Heart right ventricle (tissue), 16 donors: ENCODE measurements around the gene KRTAP5-2. TPM values are rescaled to one million over a fixed set of nuclear protein-coding genes. Genes with fewer than 3 reads are reported as not detected.
A peak's percentile ranks its signal among the peaks of the same experiment; 100 is the strongest.

Experiments used
- ATAC-seq, 8 donors: fragments of 200-7000 bp; cut with Tn5 transposase; one replicate each; pipeline ENCODE4 v1.9.1; 2020; ENCODE audit warnings: mild to moderate bottlenecking in 8 of 8, moderate library complexity in 8 of 8, moderate number of reproducible peaks in 1 of 8
- DNase-seq, 2 donors: peaks; one replicate each; pipeline ENCODE4 v3.0.0-alpha.2; 2020
- H3K27ac ChIP-seq, 10 donors: fragments of 200-600 bp; sonication (generic) in 2 of 10; one replicate each; pipeline versions ENCODE4 v1.5.0 to v1.8.0; 2020 to 2022; ENCODE audit warnings: mild to moderate bottlenecking in 3 of 10
- H3K27me3 ChIP-seq, 7 donors: fragments of 200-600 bp; one replicate each; pipeline ENCODE4 v1.8.0; 2021 to 2022; ENCODE audit warnings: mild to moderate bottlenecking in 2 of 7
- H3K36me3 ChIP-seq, 9 donors: fragments of 200-600 bp; sonication (generic) in 1 of 9; one replicate each; pipeline versions ENCODE4 v1.5.0 to v1.8.0; 2020 to 2022; ENCODE audit warnings: mild to moderate bottlenecking in 2 of 9
- H3K4me1 ChIP-seq, 9 donors: fragments of 200-600 bp; sonication (generic) in 1 of 9; one replicate each; pipeline versions ENCODE4 v1.5.0 to v1.8.0; 2020 to 2022; ENCODE audit warnings: mild to moderate bottlenecking in 4 of 9
- H3K4me3 ChIP-seq, 10 donors: fragments of 200-600 bp; sonication (generic) in 2 of 10; one replicate each; pipeline versions ENCODE4 v1.5.0 to v1.8.0; 2020 to 2022; ENCODE audit warnings: mild to moderate bottlenecking in 7 of 10, moderate library complexity in 2 of 10
- H3K9me3 ChIP-seq, 11 donors: fragments of 200-600 bp in 10 of 11; sonication (generic) in 2 of 11; one replicate each; pipeline versions ENCODE4 v1.5.0 to v1.8.0; 2013 to 2022; ENCODE audit warnings: mild to moderate bottlenecking in 2 of 11, control low read depth in 1 of 11, moderate library complexity in 1 of 11
- WGBS, 2 donors: extraction: QIAGEN DNeasy Blood & Tissue Kit; methylation state at CpG; one replicate each; pipeline ENCODE4 v1.1.7; 2013; ENCODE audit warnings: inconsistent platforms in 1 of 2; 5-methylcytosine and 5-hydroxymethylcytosine counted together
- intact Hi-C, 10 donors: fragments of 100-400 bp; cut with DNase I; formaldehyde crosslinking; loops; one replicate each; pipeline versions ENCODE4 v1.11.1 to v1.14.2; 2022
- polyA plus RNA-seq, 2 donors: library from polyadenylated mRNA; stranded (reverse); fragments of 200-250 nt; gene quantifications; one replicate each; pipeline ENCODE4 v1.2.3, GENCODE V29; 2013
- total RNA-seq, 10 donors: library from RNA; stranded (reverse); fragmentation: NEBNext Ultra II Directional in 3 of 10; extraction: Animal tissue kit (Norgen Biotek cat#: 25700) in 3 of 10; gene quantifications; one replicate each; pipeline versions ENCODE4 v1.2.1 to v1.2.4, GENCODE V29; 2021 to 2023
- TF ChIP-seq, protein P1 (sequence below), 9 donors: fragments of 200-600 bp; sonication (generic) in 2 of 9; IDR thresholded peaks; one replicate each; pipeline versions ENCODE4 v1.5.0 to v1.8.0; 2021 to 2022; ENCODE audit warnings: antibody characterized with exemption in 9 of 9, mild to moderate bottlenecking in 5 of 9, moderate library complexity in 1 of 9
- donor health status: Arrhythmogenic right ventricular cardiomyopathy.
- donor health status: ischemic (EF 13 %, LVEDD 7.1; RV severe dilation, severe dysfunction).
- donor health status: healthy with polysubstance abuse.
- donor health status: DM: no; HTN: yes; CAD: no.
- donor health status: DM: no; HTN: no; CAD: no.
- donor health status: ischemic (EF 25% LVEDD 6.9; RV normal size, moderate dysfunction).
- donor health status: ischemic (EF 25% LVEDD 5.7; RV mildly dilated, moderate dysfunction).
- donor health status: healthy.
- donor health status: DM: yes; HTN: yes; CAD: no.
- donor health status: Ischemic cardiomyopathy.
- donor health status: ischemic (EF 35%, LVEDD 5.7; RV mildly dilated, moderate dysfunction).
- donor health status: nonischemic (EF 11% LVEDD 7.7; RV severe dilation, severe dysfunction).
- donor health status: DM: yes; HTN: yes; CAD: no.
- donor health status: PGD.
- donor health status: ischemic (EF 29% LVEDD 5.4; RV normal size, mild dysfunction).
- donor health status: nonischemic (EF 23%, LVEDD 6.1; RV moderate dilation, normal function).

Gene KRTAP5-2
- total and polyA plus RNA-seq, 12 donors, result 0.04 TPM; not detected in 11

DNA sequence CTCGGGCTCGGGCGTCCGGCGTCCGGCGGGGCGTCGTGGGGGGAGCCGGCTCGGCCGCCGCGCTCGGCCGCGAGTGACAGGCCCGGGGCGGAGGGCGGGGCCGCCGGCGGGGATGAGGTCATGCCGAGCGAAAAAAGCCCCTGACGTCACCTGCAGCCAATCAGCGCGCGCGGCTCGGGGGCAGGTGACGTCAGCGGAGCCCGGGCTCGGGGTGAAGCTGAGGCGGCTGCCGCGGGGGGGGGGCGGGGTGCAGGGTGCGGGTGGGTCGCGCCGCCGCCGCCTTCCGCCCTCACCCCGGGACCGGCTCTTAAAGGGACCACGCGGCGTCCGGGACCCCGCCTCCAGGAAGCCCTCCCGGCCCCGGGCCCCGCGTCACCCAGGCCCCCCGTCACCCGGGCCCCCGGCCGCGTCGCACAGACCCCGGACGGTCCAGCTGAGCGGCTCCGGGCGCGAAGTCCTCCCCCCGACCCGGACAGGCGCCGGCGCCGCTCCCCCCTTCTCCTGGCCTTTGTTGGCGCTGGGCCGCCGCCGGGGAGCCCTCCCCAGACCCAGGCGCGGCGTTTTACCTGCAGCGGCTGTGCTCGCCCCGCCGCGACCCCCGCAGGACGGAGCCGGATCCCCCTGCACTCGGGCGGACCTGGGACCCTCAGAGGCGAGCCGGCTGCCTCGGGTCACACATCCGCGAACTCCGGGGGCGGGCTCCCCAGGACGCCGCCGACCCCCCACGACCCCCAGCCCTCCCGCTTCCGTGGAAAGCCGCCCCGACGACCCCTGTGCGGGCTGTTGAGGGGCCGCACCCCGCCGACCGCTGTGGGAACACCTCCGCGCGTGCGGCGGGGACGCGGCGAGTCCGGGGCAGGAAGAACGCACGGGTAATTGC lies 25.7 kb downstream of the KRTAP5-2 start, which contains the start of gene DUSP8:
TSS of gene DUSP8 (minus strand) at position 75 of the 880 bp plus-strand sequence. CDS start 6,445 bp downstream, outside the sequence.
- H3K36me3 ChIP-seq, result peaks cover 0 to 4% (median 0%) of the 10 kb centered on the region in 9 donors
- ATAC-seq (peak; percentile 64 to 87 (median 82)), DNase-seq (peak; percentile 94 to 95)
- intact Hi-C loops, result no loop called here
- peak within 1 kb of the TSS; percentile 66 to 82 (median 72) for H3K4me3 ChIP-seq
- peak within 1 kb of the TSS; percentile 50 to 90 (median 81) for H3K27ac ChIP-seq
- peaks cover 15 to 66% (median 47%) of the 10 kb centered on the region in 9 donors for H3K4me1 ChIP-seq
- TF ChIP-seq, protein P1, sequence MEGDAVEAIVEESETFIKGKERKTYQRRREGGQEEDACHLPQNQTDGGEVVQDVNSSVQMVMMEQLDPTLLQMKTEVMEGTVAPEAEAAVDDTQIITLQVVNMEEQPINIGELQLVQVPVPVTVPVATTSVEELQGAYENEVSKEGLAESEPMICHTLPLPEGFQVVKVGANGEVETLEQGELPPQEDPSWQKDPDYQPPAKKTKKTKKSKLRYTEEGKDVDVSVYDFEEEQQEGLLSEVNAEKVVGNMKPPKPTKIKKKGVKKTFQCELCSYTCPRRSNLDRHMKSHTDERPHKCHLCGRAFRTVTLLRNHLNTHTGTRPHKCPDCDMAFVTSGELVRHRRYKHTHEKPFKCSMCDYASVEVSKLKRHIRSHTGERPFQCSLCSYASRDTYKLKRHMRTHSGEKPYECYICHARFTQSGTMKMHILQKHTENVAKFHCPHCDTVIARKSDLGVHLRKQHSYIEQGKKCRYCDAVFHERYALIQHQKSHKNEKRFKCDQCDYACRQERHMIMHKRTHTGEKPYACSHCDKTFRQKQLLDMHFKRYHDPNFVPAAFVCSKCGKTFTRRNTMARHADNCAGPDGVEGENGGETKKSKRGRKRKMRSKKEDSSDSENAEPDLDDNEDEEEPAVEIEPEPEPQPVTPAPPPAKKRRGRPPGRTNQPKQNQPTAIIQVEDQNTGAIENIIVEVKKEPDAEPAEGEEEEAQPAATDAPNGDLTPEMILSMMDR (IDR thresholded peaks at IDR 0.05), result no peak
- H3K27me3 ChIP-seq, result peaks cover 0 to 56% (median 0%) of the 10 kb centered on the region in 7 donors
- 1% methylated on average over 95 to 115 of the region's 124 CpGs for WGBS, 2 donors
- H3K9me3 ChIP-seq, result no peaks in the 10 kb centered on the region

DNA sequence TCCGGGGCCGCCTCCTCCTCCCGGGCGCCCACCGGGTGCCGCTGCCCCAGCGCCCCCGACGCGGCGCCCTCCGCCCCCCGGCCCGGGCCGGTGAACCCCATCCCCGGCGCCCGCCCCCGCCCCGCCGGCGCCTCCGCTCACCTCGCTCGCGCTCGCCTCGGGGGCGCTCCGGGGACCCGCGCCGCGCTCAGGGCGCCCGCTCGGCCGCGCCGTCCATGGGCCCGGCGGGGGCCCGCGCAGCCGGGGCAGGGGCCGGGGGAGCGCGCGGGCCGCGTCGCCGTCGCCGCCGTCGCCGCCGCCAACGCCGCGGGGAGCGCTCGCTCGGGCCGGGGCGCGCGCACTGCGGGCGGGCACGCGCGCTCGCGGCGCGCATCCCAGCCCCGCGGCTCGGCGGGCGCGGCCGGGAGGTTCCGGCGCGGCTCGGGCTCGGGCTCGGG lies 26.3 kb downstream of the KRTAP5-2 start:
- Histone ChIP-seq H3K27me3 (peaks cover 0 to 56% (median 0%) of the 10 kb centered on the region in 7 donors), H3K4me1 (peaks cover 15 to 72% (median 51%) of the 10 kb centered on the region in 9 donors), H3K27ac (peak overlapping the region; percentile 50 to 90 (median 76)), H3K9me3 (no peaks in the 10 kb centered on the region), H3K36me3 (peaks cover 0 to 4% (median 0%) of the 10 kb centered on the region in 9 donors), H3K4me3 (peak overlapping the region; percentile 62 to 82 (median 72))
- intact Hi-C loops, result no loop called here
- TF ChIP-seq, protein P1 (IDR thresholded peaks at IDR 0.05), result no peak
- DNase-seq, result no peak
- no peak for ATAC-seq
- WGBS, 2 donors, result 0 to 1% methylated on average over 27 to 86 of the region's 91 CpGs

DNA sequence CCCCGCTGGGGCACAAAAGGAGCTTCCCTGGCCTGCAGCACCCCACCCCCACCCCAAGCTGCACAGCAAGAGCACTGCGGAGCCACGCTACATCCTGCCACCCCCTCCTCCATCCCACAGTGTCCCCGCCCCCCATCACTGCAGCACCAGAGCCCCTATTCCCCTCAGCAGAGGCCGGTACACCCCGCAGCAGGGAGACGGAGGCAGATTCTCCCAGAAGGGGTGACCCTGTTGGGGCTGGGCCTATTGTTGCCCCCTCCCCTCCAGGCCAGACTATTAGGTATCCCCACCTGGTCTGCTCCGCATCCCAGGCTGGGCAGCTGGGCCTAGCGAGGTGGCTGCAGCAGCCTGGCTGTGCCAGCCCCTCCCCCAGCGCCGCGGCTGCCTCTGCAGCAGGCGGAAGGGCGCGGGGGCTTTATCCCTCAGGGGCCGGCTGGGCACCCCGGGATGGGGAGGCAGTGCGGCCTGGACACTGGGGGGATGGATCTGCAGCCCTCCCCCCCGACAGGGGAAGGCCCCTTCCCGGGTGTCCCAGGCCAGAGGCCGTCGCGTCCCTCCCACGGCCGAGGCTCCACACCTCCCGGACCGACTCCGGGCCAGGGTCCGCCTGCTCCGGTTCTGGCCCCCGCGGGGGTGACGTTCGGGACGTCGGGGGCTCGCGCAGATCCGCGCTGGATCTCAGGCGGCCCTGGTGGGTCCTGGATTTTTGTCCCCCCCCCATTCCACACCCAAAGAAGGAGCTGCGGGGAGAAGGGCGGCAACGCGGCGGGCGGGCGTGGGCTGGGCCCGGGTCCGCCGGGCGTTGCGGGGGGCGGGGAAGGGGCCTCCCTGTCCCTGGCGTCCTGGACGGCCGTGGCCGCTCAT lies 27.0 kb downstream of the KRTAP5-2 start:
- 7 to 10% methylated on average over 45 to 58 of the region's 58 CpGs for WGBS, 2 donors
- Histone ChIP-seq H3K27me3 (peaks cover 0 to 56% (median 0%) of the 10 kb centered on the region in 7 donors), H3K4me1 (peaks cover 15 to 78% (median 57%) of the 10 kb centered on the region in 9 donors), H3K4me3 (peak overlapping the region; percentile 62 to 82 (median 72)), H3K36me3 (peaks cover 0 to 5% (median 0%) of the 10 kb centered on the region in 9 donors), H3K27ac (peak overlapping the region; percentile 50 to 90 (median 76)), H3K9me3 (no peaks in the 10 kb centered on the region)
- no peak for DNase-seq
- ATAC-seq, result peak in 3 of 8 donors; percentile 1 to 28 (median 3)
- TF ChIP-seq, protein P1 (IDR thresholded peaks at IDR 0.05), result no peak
- intact Hi-C loops, result no loop called here

DNA sequence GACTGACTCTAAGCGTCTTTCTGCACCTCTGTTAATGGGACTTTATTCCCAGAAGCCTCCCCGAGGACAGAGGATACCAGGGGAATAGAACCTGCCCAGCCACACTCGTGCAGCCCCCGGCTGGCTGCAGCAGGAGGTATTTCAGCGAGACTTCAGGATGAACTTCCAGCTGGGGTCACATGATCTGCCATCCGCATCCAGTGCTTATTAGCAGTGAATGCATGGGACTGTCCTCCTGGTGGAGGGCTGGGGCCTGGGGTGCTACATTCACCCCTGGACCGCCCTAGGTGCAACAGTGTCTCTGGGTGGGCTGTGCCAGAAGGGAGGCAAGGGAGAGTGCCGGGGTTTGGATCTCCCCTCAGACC lies 27.6 kb downstream of the KRTAP5-2 start:
- intact Hi-C loops, result no loop called here
- 70 to 76% methylated on average over 8 of the region's 8 CpGs for WGBS, 2 donors
- TF ChIP-seq, protein P1 (IDR thresholded peaks at IDR 0.05), result no peak
- peaks cover 15 to 82% (median 57%) of the 10 kb centered on the region in 9 donors for H3K4me1 ChIP-seq
- no peak for DNase-seq
- H3K4me3 ChIP-seq, result peak overlapping the region in 8 of 10 donors; percentile 62 to 82 (median 74)
- H3K36me3 ChIP-seq, result peaks cover 0 to 11% (median 0%) of the 10 kb centered on the region in 9 donors
- peak overlapping the region in 5 of 10 donors; percentile 79 to 90 (median 88) for H3K27ac ChIP-seq
- ATAC-seq, result no peak
- no peaks in the 10 kb centered on the region for H3K9me3 ChIP-seq
- peaks cover 0 to 52% (median 0%) of the 10 kb centered on the region in 7 donors for H3K27me3 ChIP-seq
